ENCODE results near the gene CACNA2D2.
"Not testable (repeated sequence)": the region's sequence is repeated elsewhere in the genome, so short reads cannot be mapped to it uniquely, and the experiment has no call there.

CACNA2D2 gene

GRCh38 chr3:50521572-50521971, 18.1 kb upstream of the CACNA2D2 start:
- Histone ChIP-seq H3K36me3 (ENCODE audit: insufficient read depth, low read length) (no peaks in the 10 kb centered on the region), H3K4me1 (ENCODE audit: insufficient read depth, low read length) (peaks cover 13% of the 10 kb centered on the region), H3K27me3 (ENCODE audit: insufficient read depth, low read length) (peaks cover 40% of the 10 kb centered on the region), H3K4me3 (ENCODE audit: low read length) (no peak overlapping the region), H2AFZ (ENCODE audit: low read depth, low read length) (no peak overlapping the region), H3K9me3 (ENCODE audit: low read length) (no peaks in the 10 kb centered on the region)

- H3K4me1 ChIP-seq (ENCODE audit: insufficient read depth, low read length): peaks cover 20% of the 10 kb centered on the region
- no peaks in the 10 kb centered on the region for H3K36me3 ChIP-seq (ENCODE audit: insufficient read depth, low read length)
- H3K4me3 ChIP-seq (ENCODE audit: low read length): no peak overlapping the region
- H2AFZ ChIP-seq (ENCODE audit: low read depth, low read length): no peak overlapping the region
- H3K27me3 ChIP-seq (ENCODE audit: insufficient read depth, low read length): peaks cover 35% of the 10 kb centered on the region
- no peaks in the 10 kb centered on the region for H3K9me3 ChIP-seq (ENCODE audit: low read length)
Measured at GRCh38 chr3:50520849-50521248, 17.4 kb upstream of the CACNA2D2 start.

GRCh38 chr3:50519471-50520089, 16.1 kb upstream of the CACNA2D2 start:
- no peak overlapping the region for H3K4me3 ChIP-seq (ENCODE audit: low read length)
- H2AFZ ChIP-seq (ENCODE audit: low read depth, low read length): no peak overlapping the region
- H3K36me3 ChIP-seq (ENCODE audit: insufficient read depth, low read length): no peaks in the 10 kb centered on the region
- peaks cover 31% of the 10 kb centered on the region for H3K4me1 ChIP-seq (ENCODE audit: insufficient read depth, low read length)
- H3K27me3 ChIP-seq (ENCODE audit: insufficient read depth, low read length): peaks cover 25% of the 10 kb centered on the region
- H3K9me3 ChIP-seq (ENCODE audit: low read length): no peaks in the 10 kb centered on the region

- Histone ChIP-seq H3K4me1 (ENCODE audit: insufficient read depth, low read length) (peaks cover 31% of the 10 kb centered on the region), H3K27me3 (ENCODE audit: insufficient read depth, low read length) (peaks cover 18% of the 10 kb centered on the region), H3K36me3 (ENCODE audit: insufficient read depth, low read length) (no peaks in the 10 kb centered on the region), H3K4me3 (ENCODE audit: low read length) (no peak overlapping the region), H3K9me3 (ENCODE audit: low read length) (no peaks in the 10 kb centered on the region), H2AFZ (ENCODE audit: low read depth, low read length) (no peak overlapping the region)
Measured at GRCh38 chr3:50518436-50518835, 15.0 kb upstream of the CACNA2D2 start.

GRCh38 chr3:50517721-50518206, 14.3 kb upstream of the CACNA2D2 start:
- Histone ChIP-seq H3K4me1 (ENCODE audit: insufficient read depth, low read length) (peaks cover 31% of the 10 kb centered on the region), H3K9me3 (ENCODE audit: low read length) (no peaks in the 10 kb centered on the region), H2AFZ (ENCODE audit: low read depth, low read length) (no peak overlapping the region), H3K4me3 (ENCODE audit: low read length) (no peak overlapping the region), H3K36me3 (ENCODE audit: insufficient read depth, low read length) (no peaks in the 10 kb centered on the region), H3K27me3 (ENCODE audit: insufficient read depth, low read length) (peaks cover 19% of the 10 kb centered on the region)

- H3K4me3 ChIP-seq (ENCODE audit: low read length): peak overlapping the region; percentile 41
- H3K9me3 ChIP-seq (ENCODE audit: low read length): no peaks in the 10 kb centered on the region
- H3K4me1 ChIP-seq (ENCODE audit: insufficient read depth, low read length): peaks cover 31% of the 10 kb centered on the region
- no peaks in the 10 kb centered on the region for H3K36me3 ChIP-seq (ENCODE audit: insufficient read depth, low read length)
- peaks cover 18% of the 10 kb centered on the region for H3K27me3 ChIP-seq (ENCODE audit: insufficient read depth, low read length)
- peak overlapping the region; percentile 66 for H2AFZ ChIP-seq (ENCODE audit: low read depth, low read length)
Measured at GRCh38 chr3:50516440-50516871, 13.0 kb upstream of the CACNA2D2 start.

- peaks cover 31% of the 10 kb centered on the region for H3K4me1 ChIP-seq (ENCODE audit: insufficient read depth, low read length)
- H3K9me3 ChIP-seq (ENCODE audit: low read length): no peaks in the 10 kb centered on the region
- H3K4me3 ChIP-seq (ENCODE audit: low read length): peak overlapping the region; percentile 41
- peak overlapping the region; percentile 66 for H2AFZ ChIP-seq (ENCODE audit: low read depth, low read length)
- peaks cover 16% of the 10 kb centered on the region for H3K27me3 ChIP-seq (ENCODE audit: insufficient read depth, low read length)
- H3K36me3 ChIP-seq (ENCODE audit: insufficient read depth, low read length): no peaks in the 10 kb centered on the region
Measured at GRCh38 chr3:50515565-50516439, 12.4 kb upstream of the CACNA2D2 start.

GRCh38 chr3:50512908-50513307, 9.5 kb upstream of the CACNA2D2 start:
- H3K27me3 ChIP-seq (ENCODE audit: insufficient read depth, low read length): peaks cover 37% of the 10 kb centered on the region
- H3K36me3 ChIP-seq (ENCODE audit: insufficient read depth, low read length): not testable (repeated sequence)

GRCh38 chr3:50512131-50512530, 8.7 kb upstream of the CACNA2D2 start:
- H3K27me3 ChIP-seq (ENCODE audit: insufficient read depth, low read length): peaks cover 37% of the 10 kb centered on the region

More at GRCh38 chr3:50512908-50513307, 9.5 kb upstream of the CACNA2D2 start:
- H2AFZ ChIP-seq (ENCODE audit: low read depth, low read length); H3K9me3 ChIP-seq (ENCODE audit: low read length); H3K4me3 ChIP-seq (ENCODE audit: low read length): not testable (repeated sequence)
- H3K4me1 ChIP-seq (ENCODE audit: insufficient read depth, low read length): peaks cover 29% of the 10 kb centered on the region

GRCh38 chr3:50510325-50510724, 6.9 kb upstream of the CACNA2D2 start:
- no peak overlapping the region for H2AFZ ChIP-seq (ENCODE audit: low read depth, low read length)
- H3K27me3 ChIP-seq (ENCODE audit: insufficient read depth, low read length): peaks cover 45% of the 10 kb centered on the region
- H3K9me3 ChIP-seq (ENCODE audit: low read length): no peaks in the 10 kb centered on the region
- H3K4me3 ChIP-seq (ENCODE audit: low read length): no peak overlapping the region
- no peaks in the 10 kb centered on the region for H3K36me3 ChIP-seq (ENCODE audit: insufficient read depth, low read length)
- peaks cover 5% of the 10 kb centered on the region for H3K4me1 ChIP-seq (ENCODE audit: insufficient read depth, low read length)

More at GRCh38 chr3:50512131-50512530, 8.7 kb upstream of the CACNA2D2 start:
- no peaks in the 10 kb centered on the region for H3K36me3 ChIP-seq (ENCODE audit: insufficient read depth, low read length)
- H3K4me3 ChIP-seq (ENCODE audit: low read length): no peak overlapping the region
- H2AFZ ChIP-seq (ENCODE audit: low read depth, low read length): no peak overlapping the region
- H3K4me1 ChIP-seq (ENCODE audit: insufficient read depth, low read length): peaks cover 23% of the 10 kb centered on the region
- no peaks in the 10 kb centered on the region for H3K9me3 ChIP-seq (ENCODE audit: low read length)

GRCh38 chr3:50509715-50510114, 6.3 kb upstream of the CACNA2D2 start:
- H2AFZ ChIP-seq (ENCODE audit: low read depth, low read length): no peak overlapping the region
- no peaks in the 10 kb centered on the region for H3K9me3 ChIP-seq (ENCODE audit: low read length)
- H3K4me3 ChIP-seq (ENCODE audit: low read length): no peak overlapping the region
- H3K36me3 ChIP-seq (ENCODE audit: insufficient read depth, low read length): no peaks in the 10 kb centered on the region
- H3K4me1 ChIP-seq (ENCODE audit: insufficient read depth, low read length): no peaks in the 10 kb centered on the region
- H3K27me3 ChIP-seq (ENCODE audit: insufficient read depth, low read length): peaks cover 51% of the 10 kb centered on the region

- no peak overlapping the region for H3K4me3 ChIP-seq (ENCODE audit: low read length)
- H3K36me3 ChIP-seq (ENCODE audit: insufficient read depth, low read length): no peaks in the 10 kb centered on the region
- no peak overlapping the region for H2AFZ ChIP-seq (ENCODE audit: low read depth, low read length)
- no peaks in the 10 kb centered on the region for H3K9me3 ChIP-seq (ENCODE audit: low read length)
- peaks cover 56% of the 10 kb centered on the region for H3K27me3 ChIP-seq (ENCODE audit: insufficient read depth, low read length)
- peaks cover 4% of the 10 kb centered on the region for H3K4me1 ChIP-seq (ENCODE audit: insufficient read depth, low read length)
Measured at GRCh38 chr3:50508821-50509220, 5.4 kb upstream of the CACNA2D2 start.

- Histone ChIP-seq H3K4me1 (ENCODE audit: insufficient read depth, low read length) (peaks cover 11% of the 10 kb centered on the region), H3K4me3 (ENCODE audit: low read length) (no peak overlapping the region), H3K9me3 (ENCODE audit: low read length) (no peaks in the 10 kb centered on the region), H2AFZ (ENCODE audit: low read depth, low read length) (no peak overlapping the region), H3K36me3 (ENCODE audit: insufficient read depth, low read length) (no peaks in the 10 kb centered on the region), H3K27me3 (ENCODE audit: insufficient read depth, low read length) (peaks cover 65% of the 10 kb centered on the region)
Measured at GRCh38 chr3:50506169-50506568, 2.7 kb upstream of the CACNA2D2 start.
